Karpas-422 (cell line): Measurements from ENCODE around the gene CLASP1. TPM values are rescaled to one million over a fixed set of nuclear protein-coding genes. Genes with fewer than 3 reads are reported as not detected.
"Not testable (repeated sequence)": the region's sequence is repeated elsewhere in the genome, so short reads cannot be mapped to it uniquely, and the experiment has no call there.

ENCODE experiments used
- DNase-seq: peaks from one replicate; pipeline ENCODE4 v3.0.0-alpha.2; 2015
- H2AFZ ChIP-seq: fragments of 200-600 bp; sonication (generic); 2 replicates; pipeline ENCODE4 v1.6.1; 2014; ENCODE audit warnings: antibody characterized with exemption, low read length, mixed read lengths
- H3K27ac ChIP-seq: fragments of 200-600 bp; sonication (generic); 2 replicates; pipeline ENCODE4 v1.5.1; 2014; ENCODE audit warnings: mild to moderate bottlenecking, low read length, moderate library complexity
- H3K27me3 ChIP-seq: fragments of 200-600 bp; sonication (generic); 2 replicates; pipeline ENCODE4 v1.6.1; 2014; ENCODE audit warnings: low read length, mixed read lengths
- H3K36me3 ChIP-seq: fragments of 200-600 bp; sonication (generic); 2 replicates; pipeline ENCODE4 v1.6.1; 2014; ENCODE audit warnings: low read length, mixed read lengths; ENCODE audit not compliant: insufficient read depth
- H3K4me1 ChIP-seq: fragments of 200-600 bp; sonication (generic); 2 replicates; pipeline ENCODE4 v1.6.1; 2014; ENCODE audit warnings: mild to moderate bottlenecking, low read length, mixed read lengths
- H3K4me2 ChIP-seq: fragments of 200-600 bp; sonication (generic); 2 replicates; pipeline ENCODE4 v1.6.1; 2014; ENCODE audit warnings: low read length, low read depth, mild to moderate bottlenecking; ENCODE audit not compliant: poor library complexity, severe bottlenecking
- H3K4me3 ChIP-seq: fragments of 200-600 bp; sonication (generic); 2 replicates; pipeline ENCODE4 v1.5.1; 2014; ENCODE audit warnings: mild to moderate bottlenecking, antibody characterized with exemption, low read length, mixed read lengths
- H3K79me2 ChIP-seq: fragments of 200-600 bp; sonication (generic); 2 replicates; pipeline ENCODE4 v1.6.1; 2014; ENCODE audit warnings: mild to moderate bottlenecking, low read length, mixed read lengths
- H3K9ac ChIP-seq: fragments of 200-600 bp; sonication (generic); 2 replicates; pipeline ENCODE4 v1.6.0; 2014; ENCODE audit warnings: low read length
- H3K9me2 ChIP-seq: fragments of 200-600 bp; sonication (generic), shearing (Covaris generic); replicated peaks from 2 replicates; pipeline ENCODE4 v1.6.0; 2014; ENCODE audit warnings: mild to moderate bottlenecking, low read length, moderate library complexity; ENCODE audit not compliant: insufficient read depth
- H3K9me3 ChIP-seq: fragments of 300-700, 200-600 bp; sonication (generic); 2 replicates; pipeline ENCODE4 v1.6.1; 2014; ENCODE audit warnings: low read length, mixed read lengths
- H4K20me1 ChIP-seq: fragments of 200-600 bp; sonication (generic); 2 replicates; pipeline ENCODE4 v1.6.1; 2014; ENCODE audit warnings: mild to moderate bottlenecking, antibody characterized with exemption, low read length, low read depth; ENCODE audit not compliant: insufficient read depth
- total RNA-seq: library from RNA; depleted of rRNA; stranded (reverse); fragments of >200 nt; shearing (Covaris generic); gene quantifications from 2 replicates; pipeline ENCODE4 v1.2.3, GENCODE V29; 2014; ENCODE audit warnings: low replicate concordance

The CLASP1 gene
- total RNA-seq, 1 experiment from 2014 or later = 102 TPM

DNA sequence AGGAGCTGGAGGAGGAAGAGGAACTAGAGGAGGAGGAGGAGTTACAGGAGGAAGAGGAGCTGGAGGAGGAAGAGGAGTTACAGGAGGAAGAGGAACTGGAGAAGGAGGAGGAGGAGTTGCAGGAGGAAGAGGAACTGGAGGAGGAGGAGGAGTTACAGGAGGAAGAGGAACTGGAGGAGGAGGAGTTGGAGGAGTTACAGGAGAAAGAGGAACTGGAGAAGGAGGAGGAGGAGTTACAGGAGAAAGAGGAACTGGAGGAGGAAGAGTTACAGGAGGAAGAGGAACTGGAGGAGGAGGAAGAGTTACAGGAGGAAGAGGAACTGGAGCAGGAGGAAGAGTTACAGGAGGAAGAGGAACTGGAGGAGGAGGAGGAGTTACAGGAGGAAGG is 38.8 kb downstream of the CLASP1 start:
- not testable (repeated sequence) for H3K9me2 ChIP-seq, H3K4me3 ChIP-seq, H3K4me2 ChIP-seq, H3K9ac ChIP-seq, H4K20me1 ChIP-seq, H2AFZ ChIP-seq, H3K27me3 ChIP-seq, DNase-seq
- peaks cover 16% of the 10 kb centered on the region for H3K9me3 ChIP-seq
- peaks cover 12% of the 10 kb centered on the region for H3K4me1 ChIP-seq
- H3K27ac ChIP-seq = peak overlapping the region; percentile 73
- peaks cover 24% of the 10 kb centered on the region for H3K36me3 ChIP-seq
- H3K79me2 ChIP-seq = peaks cover 83% of the 10 kb centered on the region

- peaks cover 83% of the 10 kb centered on the region for H3K79me2 ChIP-seq
- no peaks in the 10 kb centered on the region for H4K20me1 ChIP-seq
- H3K4me2 ChIP-seq = no peak overlapping the region
- no peak overlapping the region for H3K27ac ChIP-seq
- H3K4me1 ChIP-seq = peaks cover 27% of the 10 kb centered on the region
- no peaks in the 10 kb centered on the region for H3K27me3 ChIP-seq
- peaks cover 16% of the 10 kb centered on the region for H3K9me3 ChIP-seq
- H2AFZ ChIP-seq = no peak overlapping the region
- H3K9me2 ChIP-seq = no peaks in the 10 kb centered on the region
- peaks cover 27% of the 10 kb centered on the region for H3K36me3 ChIP-seq
- DNase-seq = no peak
- no peak overlapping the region for H3K4me3 ChIP-seq
- H3K9ac ChIP-seq = no peak overlapping the region
These were observed 40.3 kb downstream of the CLASP1 start for GRCh38 chr2:121608967-121609366.

GRCh38 chr2:121608367-121608766 is 40.9 kb downstream of the CLASP1 start:
- Histone ChIP-seq H3K27me3 (no peaks in the 10 kb centered on the region), H3K79me2 (peaks cover 83% of the 10 kb centered on the region), H3K4me2 (no peak overlapping the region), H2AFZ (no peak overlapping the region), H3K27ac (no peak overlapping the region), H3K9me3 (peaks cover 16% of the 10 kb centered on the region), H3K4me1 (peaks cover 33% of the 10 kb centered on the region), H3K36me3 (peaks cover 25% of the 10 kb centered on the region), H4K20me1 (no peaks in the 10 kb centered on the region), H3K9me2 (no peaks in the 10 kb centered on the region), H3K9ac (no peak overlapping the region), H3K4me3 (no peak overlapping the region)
- no peak for DNase-seq

- H4K20me1 ChIP-seq = no peaks in the 10 kb centered on the region
- H3K27me3 ChIP-seq = no peaks in the 10 kb centered on the region
- no peak overlapping the region for H3K9ac ChIP-seq
- DNase-seq = no peak
- peaks cover 19% of the 10 kb centered on the region for H3K36me3 ChIP-seq
- peak overlapping the region; percentile 86; the same call in 1 of the 2 replicates for H3K27ac ChIP-seq
- no peak overlapping the region for H2AFZ ChIP-seq
- no peaks in the 10 kb centered on the region for H3K9me2 ChIP-seq
- H3K4me1 ChIP-seq = peaks cover 47% of the 10 kb centered on the region
- no peak overlapping the region for H3K4me2 ChIP-seq
- H3K9me3 ChIP-seq = no peaks in the 10 kb centered on the region
- H3K4me3 ChIP-seq = no peak overlapping the region
- H3K79me2 ChIP-seq = peaks cover 88% of the 10 kb centered on the region
These were observed 43.2 kb downstream of the CLASP1 start for GRCh38 chr2:121605820-121606733.

GRCh38 chr2:121603185-121603584 is 46.1 kb downstream of the CLASP1 start:
- peak; percentile 81 for DNase-seq
- Histone ChIP-seq H4K20me1 (no peaks in the 10 kb centered on the region), H3K9me3 (no peaks in the 10 kb centered on the region), H3K4me3 (peak overlapping the region; percentile 47; the same call in 1 of the 2 replicates), H2AFZ (no peak overlapping the region), H3K9ac (peak overlapping the region; percentile 19; the same call in 1 of the 2 replicates), H3K79me2 (peaks cover 90% of the 10 kb centered on the region), H3K9me2 (no peaks in the 10 kb centered on the region), H3K36me3 (peaks cover 19% of the 10 kb centered on the region), H3K27me3 (no peaks in the 10 kb centered on the region), H3K4me2 (peak overlapping the region; percentile 66), H3K27ac (peak overlapping the region; percentile 86), H3K4me1 (peaks cover 64% of the 10 kb centered on the region)

GRCh38 chr2:121599963-121600651 is 49.2 kb downstream of the CLASP1 start:
- Histone ChIP-seq H3K9me2 (no peaks in the 10 kb centered on the region), H3K4me2 (no peak overlapping the region), H3K36me3 (peaks cover 11% of the 10 kb centered on the region; the same call in 1 of the 2 replicates), H3K9ac (no peak overlapping the region), H3K9me3 (no peaks in the 10 kb centered on the region), H4K20me1 (no peaks in the 10 kb centered on the region), H3K4me3 (no peak overlapping the region), H3K79me2 (peaks cover 90% of the 10 kb centered on the region), H2AFZ (no peak overlapping the region), H3K4me1 (peaks cover 79% of the 10 kb centered on the region), H3K27me3 (no peaks in the 10 kb centered on the region), H3K27ac (peak overlapping the region; percentile 53)
- no peak for DNase-seq

GRCh38 chr2:121598087-121598486 is 51.2 kb downstream of the CLASP1 start:
- Histone ChIP-seq H4K20me1 (no peaks in the 10 kb centered on the region), H3K9me2 (no peaks in the 10 kb centered on the region), H3K9me3 (no peaks in the 10 kb centered on the region), H3K4me3 (no peak overlapping the region), H3K27me3 (no peaks in the 10 kb centered on the region), H3K4me2 (peak overlapping the region; percentile 81), H3K36me3 (no peaks in the 10 kb centered on the region), H3K79me2 (peaks cover 83% of the 10 kb centered on the region), H3K27ac (peak overlapping the region; percentile 98), H2AFZ (no peak overlapping the region), H3K9ac (no peak overlapping the region), H3K4me1 (peaks cover 62% of the 10 kb centered on the region)
- DNase-seq = no peak
